ENCODE data around the gene DUSP14.

- TF ChIP-seq POLR2AphosphoS5 (IDR thresholded peaks at IDR 0.05; ENCODE audit: low read depth, low read length) (no peak), TAF1 (IDR thresholded peaks at IDR 0.05; ENCODE audit: borderline replicate concordance, insufficient read depth, low read length) (no peak), SIN3A (IDR thresholded peaks at IDR 0.05; ENCODE audit: borderline replicate concordance, insufficient read depth, low read length) (no peak)
These were observed 32.1 kb downstream of the DUSP14 start for GRCh38 chr17:37521821-37522220.

Measured in PFSK-1 (cell line).